A204.1 (cell line): ENCODE measurements around the gene WFDC11.
"Not testable (repeated sequence)": the region's sequence is repeated elsewhere in the genome, so short reads cannot be mapped to it uniquely, and the experiment has no call there.

ENCODE experiments used
- FAIRE-seq: peaks from 2 replicates; lab custom pipeline; 2012; peaks lifted over from hg19 to GRCh38; lab: Jason Lieb, UNC

Gene WFDC11

DNA sequence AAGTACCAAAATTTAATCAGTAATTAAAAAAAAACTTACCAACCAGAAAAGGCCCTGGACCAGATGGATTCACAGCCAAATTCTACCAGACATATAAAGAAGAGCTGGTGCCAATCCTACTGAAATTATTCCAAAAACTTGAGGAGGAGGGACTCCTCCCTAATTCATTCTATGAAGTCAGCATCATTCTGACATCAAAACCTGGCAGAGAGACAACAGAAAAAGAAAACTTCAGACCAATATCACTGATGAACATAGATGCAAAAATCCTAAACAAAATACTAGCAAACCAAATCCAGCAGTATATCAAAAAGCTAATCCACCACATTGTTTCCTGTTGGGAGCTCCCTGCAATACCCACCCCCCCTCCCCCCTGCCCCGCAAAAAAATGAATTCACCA is at the start of gene WFDC11:
WFDC11 (minus strand) TSS at position 101 of the 400 bp plus-strand sequence. CDS start 19,639 bp downstream, outside the sequence.
- no peak for FAIRE-seq

DNA sequence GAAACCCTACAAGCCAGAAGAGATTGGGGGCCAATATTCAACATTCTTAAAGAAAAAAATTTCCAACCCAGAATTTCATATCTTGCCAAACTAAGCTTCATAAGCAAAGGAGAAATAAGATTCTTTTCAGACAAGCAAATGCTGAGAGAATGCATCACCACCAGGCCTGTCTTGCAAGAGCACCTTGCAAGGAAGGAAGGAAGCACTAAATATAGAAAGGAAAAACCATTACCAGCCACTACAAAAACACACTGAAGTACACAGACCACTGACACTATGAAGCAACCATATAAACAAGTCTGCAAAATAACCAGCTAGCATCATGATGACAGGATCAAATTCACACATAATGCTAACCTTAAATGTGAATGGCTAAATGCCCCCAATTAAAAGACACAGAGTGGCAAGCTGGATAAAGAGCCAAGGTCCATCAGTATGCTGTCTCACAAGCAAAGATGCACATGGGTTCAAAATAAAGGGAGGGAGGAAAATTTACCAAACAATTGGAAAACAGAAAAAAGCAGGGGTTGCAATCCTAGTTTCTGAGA is 46.2 kb upstream of the WFDC11 start:
- not testable (repeated sequence) for FAIRE-seq

DNA sequence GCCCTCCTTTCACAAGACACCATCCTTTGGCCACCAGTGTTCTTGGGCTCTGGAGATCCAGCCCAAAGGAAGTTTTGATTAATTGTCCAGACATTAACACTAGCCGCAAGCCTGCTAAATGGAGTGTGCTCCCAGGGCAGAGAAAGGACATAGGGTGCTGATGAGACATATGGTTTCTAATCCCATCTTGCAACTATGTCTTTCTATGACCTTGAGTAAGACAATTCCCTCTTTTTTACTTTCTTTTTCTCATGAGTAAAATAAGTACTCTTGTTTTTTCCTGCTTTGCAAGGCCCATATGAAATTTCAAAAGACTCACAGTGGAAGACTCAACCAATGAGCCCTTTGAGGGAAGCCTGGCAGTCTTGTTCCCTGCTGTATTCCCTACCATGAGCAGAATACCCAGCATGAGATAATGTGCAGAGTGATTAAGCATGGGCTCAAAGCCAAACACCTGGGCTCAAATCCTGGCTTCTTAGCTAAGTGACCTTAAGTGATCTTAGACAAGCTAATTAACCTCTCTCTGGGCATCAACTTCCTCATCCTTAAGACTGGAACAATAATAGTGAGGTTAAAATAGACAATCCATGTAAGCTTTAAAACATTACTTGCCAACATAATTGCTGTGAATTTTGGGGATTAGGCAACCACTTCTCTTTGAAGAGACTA is 35.1 kb upstream of the WFDC11 start, which contains the start of gene WFDC10B:
WFDC10B (minus strand) TSS at position 51 of the 669 bp plus-strand sequence. CDS start 19,027 bp downstream, outside the sequence.
- FAIRE-seq = no peak

DNA sequence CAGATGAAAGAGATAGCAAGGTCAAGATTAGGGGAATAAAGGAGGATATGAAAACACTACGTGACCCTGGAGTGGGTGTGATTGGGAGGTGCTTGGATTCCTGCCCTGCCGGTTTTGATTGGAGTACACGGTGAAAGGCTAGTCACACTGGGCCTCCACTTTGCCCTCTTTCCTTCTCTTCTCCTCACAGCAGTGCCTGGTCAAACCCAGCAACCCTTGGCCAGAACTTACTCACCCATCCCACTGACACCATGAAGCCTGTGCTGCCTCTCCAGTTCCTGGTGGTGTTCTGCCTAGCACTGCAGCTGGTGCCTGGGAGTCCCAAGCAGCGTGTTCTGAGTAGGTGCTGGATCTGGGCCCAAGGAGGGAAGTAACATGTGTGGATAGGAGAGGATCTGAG is 31.8 kb upstream of the WFDC11 start, which contains the start of gene WFDC13:
WFDC13 (plus strand) TSS at position 166 of the 400 bp plus-strand sequence; CDS start at position 252, 86 bp downstream.
- FAIRE-seq = no peak

DNA sequence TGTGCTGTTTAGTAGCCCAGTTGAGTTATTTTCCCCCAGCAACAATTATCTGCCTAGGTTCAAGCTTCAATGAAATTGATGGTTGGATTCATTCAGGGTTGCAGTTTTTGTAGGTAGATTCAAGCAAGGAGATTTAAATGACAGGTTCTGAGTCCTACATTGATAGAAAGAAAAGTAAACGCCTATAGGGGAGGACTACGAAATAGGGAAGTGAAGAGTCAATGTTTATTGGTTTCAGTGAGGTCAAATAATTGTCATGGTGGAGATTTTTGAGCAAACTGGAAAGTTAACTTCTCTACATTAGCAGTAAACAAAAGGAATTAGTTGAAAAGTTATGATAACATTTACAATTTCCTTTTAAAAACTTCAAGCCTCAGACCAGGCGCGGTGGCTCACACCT is 31.1 kb upstream of the WFDC11 start:
- FAIRE-seq = no peak

DNA sequence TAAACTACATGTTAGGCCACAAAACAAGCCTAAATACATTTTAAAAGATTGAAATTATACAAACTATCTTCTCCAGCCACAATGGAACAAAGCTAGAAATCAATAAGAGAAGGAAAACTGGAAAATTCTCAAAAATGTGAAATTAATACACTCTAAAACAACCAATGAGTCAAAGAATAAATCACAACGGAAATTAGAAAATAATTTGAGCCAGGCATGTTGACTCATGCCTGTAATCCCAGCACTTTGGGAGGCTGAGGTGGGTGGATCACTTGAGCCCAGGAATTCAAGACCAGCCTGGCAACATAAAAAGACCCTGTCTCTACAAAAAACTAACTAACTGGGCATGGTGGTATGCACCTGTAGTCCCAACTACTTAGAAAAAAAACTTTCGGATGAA is 25.5 kb upstream of the WFDC11 start:
- no peak for FAIRE-seq

DNA sequence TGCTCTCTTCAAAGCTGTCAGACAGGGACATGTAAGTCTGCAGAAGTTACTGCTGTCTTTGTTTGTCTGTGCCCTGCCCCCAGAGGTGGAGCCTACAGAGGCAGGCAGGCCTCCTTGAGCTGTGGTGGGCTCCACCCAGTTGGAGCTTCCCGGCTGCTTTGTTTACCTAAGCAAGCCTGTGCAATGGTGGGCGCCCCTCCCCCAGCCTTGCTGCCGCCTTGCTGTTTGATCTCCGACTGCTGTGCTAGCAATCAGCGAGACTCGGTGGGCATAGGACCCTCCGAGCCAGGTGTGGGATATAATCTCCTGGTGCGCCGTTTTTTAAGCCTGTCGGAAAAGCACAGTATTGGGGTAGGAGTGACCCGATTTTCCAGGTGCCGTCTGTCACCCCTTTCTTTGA is 23.3 kb upstream of the WFDC11 start:
- FAIRE-seq = not testable (repeated sequence)

DNA sequence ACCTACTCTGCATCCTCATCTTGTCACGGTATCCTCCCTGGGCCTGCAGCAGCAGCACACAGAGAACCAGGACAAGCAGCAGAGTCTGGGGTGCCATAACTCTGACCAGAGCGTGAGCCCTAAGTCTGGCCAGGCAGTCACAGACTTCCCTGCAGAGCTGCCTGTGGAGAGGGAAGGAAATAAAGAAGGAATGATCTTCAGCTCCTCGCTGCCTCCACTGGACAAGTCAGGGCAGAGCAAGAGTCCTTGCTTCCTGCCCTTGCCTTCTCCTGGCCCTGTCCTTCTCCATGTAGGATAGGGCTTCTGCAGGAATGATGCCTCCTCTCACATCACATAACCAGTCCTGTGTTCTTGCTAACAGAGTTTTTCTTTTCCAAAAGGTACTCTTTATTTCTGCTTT is 15.9 kb upstream of the WFDC11 start:
- no peak for FAIRE-seq

DNA sequence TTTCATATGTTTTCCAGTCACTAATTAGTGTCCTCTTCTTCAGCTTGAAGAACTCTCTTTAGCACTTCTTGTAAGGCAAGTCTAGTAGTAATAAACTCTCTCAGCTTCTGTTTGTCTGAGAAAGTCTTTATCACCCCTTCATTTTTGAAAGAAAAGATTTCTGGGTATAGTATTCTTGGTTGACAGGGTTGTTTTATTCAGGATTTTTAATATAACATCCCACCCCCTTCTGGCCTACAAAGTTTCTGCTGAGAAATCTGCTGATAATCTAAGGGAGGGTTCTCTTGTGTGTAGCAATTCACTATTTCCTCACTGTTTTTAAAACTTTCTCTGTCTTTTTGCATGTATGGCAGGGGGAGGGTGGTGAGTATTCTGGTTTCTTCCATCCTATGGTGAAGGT is 9.6 kb upstream of the WFDC11 start:
- no peak for FAIRE-seq

DNA sequence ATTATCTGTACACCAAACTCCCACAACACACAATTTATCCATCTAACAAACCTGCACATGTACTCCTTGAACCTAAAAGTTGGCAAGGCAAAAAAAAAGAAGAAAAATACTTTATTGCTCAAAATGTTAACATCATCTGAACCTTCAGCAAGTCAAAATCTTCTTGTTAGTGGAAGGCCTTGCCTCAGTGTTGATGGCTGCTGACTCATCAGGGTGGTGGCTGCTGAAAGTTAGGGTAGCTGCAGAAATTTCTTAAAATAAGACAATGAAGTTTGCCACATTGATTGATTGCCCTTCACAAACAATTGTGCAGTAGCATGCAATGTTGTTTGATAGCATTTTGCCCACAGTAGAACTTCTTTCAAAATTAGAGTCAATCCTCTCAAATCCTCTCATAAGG is 2.7 kb upstream of the WFDC11 start:
- no peak for FAIRE-seq

DNA sequence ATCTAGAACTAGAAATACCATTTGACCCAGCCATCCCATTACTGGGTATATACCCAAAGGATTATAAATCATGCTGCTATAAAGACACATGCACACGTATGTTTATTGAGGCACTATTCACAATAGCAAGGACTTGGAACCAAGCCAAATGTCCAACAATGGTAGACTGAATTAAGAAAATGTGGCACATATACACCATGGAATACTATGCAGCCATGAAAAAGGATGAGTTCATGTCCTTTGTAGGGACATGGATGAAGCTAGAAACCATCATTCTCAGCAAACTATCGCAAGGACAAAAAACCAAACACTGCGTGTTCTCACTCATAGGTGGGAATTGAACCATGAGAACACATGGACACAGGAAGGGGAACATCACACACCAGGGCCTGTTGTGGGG is 13.0 kb downstream of the WFDC11 start:
- FAIRE-seq = not testable (repeated sequence)

DNA sequence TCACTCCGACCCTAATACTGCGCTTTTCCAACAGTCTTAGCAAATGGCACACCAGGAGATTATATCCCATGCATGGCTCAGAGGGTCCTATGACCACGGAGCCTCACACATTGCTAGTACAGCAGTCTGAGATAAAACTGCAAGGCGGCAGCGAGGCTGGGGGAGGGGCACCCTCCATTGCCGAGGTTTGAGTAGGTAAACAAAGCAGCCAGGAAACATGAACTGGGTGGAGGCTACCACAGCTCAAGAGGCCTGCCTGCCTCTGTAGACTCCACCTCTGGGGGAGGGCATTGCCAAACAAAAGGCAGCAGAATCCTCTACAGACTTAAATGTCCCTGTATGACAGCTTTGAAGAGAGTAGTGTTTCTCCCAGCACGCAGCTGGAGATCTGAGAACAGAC is 18.3 kb downstream of the WFDC11 start:
- not testable (repeated sequence) for FAIRE-seq

DNA sequence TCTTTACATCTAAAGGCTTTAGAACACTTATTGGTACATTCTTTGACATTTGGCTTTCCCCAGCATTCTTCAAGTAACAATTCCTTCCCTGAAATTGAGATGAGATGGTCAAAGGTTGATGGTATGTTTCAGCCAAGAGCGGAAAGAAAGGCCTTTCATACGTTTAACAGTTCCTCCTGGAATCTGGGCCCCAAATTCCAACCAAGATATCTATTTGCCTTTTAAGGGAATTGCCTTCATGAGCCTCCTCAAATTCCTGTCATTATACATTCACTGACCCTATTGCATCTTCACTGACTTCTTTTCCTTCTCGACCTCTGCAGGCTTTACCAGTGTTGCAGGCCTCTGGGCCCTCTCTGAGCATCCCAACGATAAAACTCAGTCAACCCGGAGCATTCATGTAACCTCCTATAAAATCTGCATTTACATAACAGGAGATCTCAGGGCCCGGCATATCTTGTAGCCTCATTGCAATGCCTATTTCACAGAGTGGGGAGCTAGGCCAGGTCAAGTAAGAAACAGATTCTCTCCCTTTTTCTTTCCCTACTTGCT is 20.7 kb downstream of the WFDC11 start:
- no peak for FAIRE-seq

DNA sequence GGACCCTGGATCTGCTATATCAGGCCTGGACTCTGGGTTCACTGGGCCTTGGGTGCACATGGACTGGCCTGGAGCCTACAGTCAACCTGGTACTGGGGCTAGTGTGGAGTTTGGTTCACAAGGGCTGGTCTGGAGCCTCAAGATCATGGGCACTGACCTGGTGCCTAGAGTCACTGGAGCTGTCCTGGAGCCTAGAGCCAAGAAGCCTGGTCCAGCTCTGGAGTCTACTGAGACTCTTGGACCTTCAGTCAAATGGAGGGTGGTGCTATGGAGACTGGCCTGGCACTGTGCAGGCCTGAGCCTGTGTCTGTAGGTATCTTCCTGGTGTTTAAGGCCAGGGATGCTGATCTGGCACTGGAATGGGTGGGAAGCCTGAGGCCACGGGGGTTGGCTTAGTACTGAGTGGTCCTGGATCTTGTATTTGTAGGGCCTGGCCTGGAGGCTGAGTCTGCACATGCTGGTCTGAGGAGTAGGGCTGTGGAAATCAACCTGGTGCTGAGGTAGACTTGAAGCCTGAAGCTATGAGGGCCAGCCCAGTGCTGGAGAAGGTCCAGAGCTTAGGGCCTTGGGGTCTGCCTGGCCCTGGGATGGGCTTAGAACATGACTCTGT is 22.5 kb downstream of the WFDC11 start:
- FAIRE-seq = no peak

DNA sequence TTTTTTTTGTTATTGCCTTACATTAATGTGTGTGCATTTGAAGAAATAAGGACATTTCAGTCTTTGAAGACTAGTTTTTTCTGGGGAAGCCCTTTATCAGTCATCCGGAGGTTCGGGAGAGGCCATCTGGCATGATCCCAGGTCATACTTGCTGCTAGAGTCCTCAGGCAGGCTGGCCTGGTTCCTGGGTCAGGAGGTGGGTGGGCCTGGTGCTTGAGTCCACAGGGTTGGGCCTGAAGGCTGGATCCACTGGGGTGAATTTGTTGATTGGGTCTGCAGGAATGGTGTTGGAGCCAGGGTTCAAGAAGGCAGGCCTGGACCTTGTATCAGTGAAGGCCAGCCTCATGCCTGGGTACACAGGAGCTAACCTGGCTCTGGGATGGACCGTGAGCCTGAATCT is 23.2 kb downstream of the WFDC11 start:
- no peak for FAIRE-seq

DNA sequence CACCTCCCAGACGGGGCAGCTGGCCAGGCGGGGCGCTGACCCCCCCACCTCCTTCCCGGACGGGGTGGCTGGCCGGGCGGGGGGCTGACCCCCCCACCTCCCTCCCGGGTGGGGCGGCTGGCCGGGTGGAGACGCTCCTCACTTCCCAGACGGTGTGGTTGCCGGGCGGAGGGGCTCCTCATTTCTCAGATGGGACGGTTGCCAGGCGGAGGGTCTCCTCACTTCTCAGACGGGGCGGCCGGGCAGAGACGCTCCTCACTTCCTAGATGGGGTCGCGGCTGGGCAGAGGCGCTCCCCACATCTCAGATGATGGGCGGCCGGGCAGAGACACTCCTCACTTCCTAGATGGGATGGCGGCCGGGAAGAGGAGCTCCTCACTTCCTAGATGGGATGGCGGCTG is 24.2 kb downstream of the WFDC11 start:
- FAIRE-seq = not testable (repeated sequence)

DNA sequence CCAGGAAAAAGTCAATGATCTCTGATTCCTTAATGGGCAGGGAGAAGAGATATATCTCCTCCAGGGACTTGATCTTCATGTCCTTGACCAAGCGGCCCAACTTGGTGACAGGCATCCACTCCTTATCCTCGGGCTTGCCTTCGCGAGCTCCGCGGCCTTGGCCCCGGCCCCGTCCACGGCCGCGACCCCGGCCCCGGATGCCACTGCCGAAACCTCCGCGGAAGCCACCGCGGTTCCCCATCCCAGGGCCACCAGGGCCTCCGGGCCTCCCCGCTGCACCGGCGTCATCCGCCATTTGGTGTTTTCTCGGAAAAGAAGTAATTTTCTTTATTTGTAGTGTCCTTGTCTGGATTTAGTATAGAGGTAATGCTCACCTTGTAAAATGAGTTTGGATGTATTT is 29.0 kb downstream of the WFDC11 start:
- FAIRE-seq = not testable (repeated sequence)

DNA sequence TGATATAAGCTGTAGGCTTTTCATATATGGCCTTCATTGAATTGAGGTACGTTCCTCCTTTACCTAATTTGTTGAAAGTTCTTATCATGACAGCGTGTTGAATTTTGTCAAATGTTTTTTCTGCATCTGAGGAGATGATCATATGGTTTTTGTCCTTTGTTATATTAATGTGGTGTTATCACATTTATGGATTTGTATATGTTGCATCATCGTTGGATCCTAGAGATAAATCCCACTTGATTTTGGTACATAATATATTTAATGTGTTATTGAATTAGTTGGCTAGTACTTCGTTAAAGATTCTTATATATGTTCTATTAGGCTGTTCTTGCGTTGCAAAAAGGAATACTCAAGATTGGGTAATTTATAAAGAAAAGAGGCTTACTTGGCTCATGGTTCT is 30.4 kb downstream of the WFDC11 start:
- no peak for FAIRE-seq

DNA sequence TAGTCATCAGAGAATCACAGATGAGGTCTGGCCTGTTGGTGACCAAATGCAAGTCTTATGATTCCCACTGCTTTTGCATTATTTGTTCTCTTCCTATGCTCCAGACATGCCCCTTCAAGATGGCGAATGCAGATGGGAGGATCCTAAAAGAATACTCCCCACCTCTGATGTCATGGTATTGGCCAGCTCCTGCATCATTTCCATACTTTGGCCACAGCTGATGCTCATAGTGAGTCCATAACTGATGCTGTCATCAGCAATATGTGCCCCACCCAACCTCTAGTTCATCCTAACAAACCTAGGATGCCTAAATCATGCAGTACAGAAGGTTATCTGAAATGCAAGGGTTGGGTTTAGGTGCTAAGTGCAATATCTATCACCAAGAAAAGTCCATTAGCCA is 33.5 kb downstream of the WFDC11 start:
- FAIRE-seq = no peak

DNA sequence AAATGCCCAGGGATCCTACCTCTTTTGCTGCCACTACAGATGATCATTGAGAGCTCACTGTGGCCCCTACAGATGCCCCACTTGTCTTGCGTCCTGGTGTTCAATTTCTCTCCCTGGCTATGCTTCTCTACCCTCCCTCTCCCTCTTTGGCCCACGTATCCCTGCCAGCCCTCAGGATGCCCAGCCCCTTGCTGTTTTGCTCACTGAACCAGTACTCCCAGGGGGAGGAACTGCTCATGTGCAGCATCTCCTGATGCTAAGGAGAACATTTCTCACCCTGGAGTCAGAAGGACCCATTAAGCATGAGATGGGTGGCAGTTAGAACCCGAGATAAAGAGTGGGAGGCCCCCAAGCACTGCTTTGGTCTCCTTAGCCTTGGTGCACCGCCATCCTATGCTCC is 38.9 kb downstream of the WFDC11 start, which contains the start of gene WFDC9:
WFDC9 (minus strand) TSS at position 101 of the 400 bp plus-strand sequence. CDS start 21,103 bp downstream, outside the sequence.
- no peak for FAIRE-seq

DNA sequence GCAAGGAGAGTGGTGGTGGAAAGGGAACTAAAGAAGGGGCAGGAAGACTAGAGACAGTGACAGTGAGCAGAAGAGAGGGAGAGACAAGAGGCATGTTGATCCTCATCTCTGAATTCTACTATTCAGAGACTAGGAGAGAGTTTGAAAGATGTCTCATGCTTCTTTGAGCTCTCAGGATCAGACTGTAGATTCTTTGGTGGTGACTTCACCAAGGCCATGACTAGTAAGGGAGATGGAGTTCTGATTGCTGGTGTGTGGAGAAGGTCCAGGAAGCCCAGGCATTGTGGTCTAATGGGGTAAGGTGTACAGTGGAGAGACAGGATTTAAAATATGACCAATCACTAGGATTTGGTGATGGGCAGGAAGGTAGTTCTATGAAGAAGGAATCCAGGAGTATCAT is 39.7 kb downstream of the WFDC11 start:
- FAIRE-seq = no peak

DNA sequence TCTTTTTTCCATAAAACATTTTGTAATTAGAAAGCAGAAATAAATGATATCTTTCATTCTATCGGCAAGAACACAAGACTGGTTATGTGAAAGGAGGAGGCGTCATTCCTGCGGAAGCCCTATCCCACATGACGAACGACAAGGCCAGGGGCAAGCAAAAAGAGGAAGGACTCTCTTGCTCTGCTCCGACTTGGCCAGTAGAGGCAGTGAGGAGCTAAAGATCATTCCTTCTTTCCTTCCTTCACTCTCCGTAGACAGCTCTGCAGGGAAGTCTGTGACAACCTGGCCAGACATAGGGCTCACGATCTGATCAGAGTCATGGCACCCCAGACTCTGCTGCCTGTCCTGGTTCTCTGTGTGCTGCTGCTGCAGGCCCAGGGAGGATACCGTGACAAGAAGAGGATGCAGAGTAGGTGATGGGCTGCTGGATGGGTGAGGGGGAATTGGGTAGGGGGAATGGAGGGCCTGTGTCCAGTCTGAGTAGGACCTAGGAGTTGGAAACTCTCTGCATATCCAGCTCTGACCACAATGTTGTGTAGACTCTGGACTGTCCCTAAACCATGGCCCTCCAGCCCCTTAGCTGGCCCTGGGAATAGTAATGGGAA is 40.4 kb downstream of the WFDC11 start, which contains the start of gene WFDC10A:
WFDC10A (plus strand) TSS at position 244 of the 605 bp plus-strand sequence; CDS start at position 319, 75 bp downstream.
- peak; percentile 78 for FAIRE-seq

DNA sequence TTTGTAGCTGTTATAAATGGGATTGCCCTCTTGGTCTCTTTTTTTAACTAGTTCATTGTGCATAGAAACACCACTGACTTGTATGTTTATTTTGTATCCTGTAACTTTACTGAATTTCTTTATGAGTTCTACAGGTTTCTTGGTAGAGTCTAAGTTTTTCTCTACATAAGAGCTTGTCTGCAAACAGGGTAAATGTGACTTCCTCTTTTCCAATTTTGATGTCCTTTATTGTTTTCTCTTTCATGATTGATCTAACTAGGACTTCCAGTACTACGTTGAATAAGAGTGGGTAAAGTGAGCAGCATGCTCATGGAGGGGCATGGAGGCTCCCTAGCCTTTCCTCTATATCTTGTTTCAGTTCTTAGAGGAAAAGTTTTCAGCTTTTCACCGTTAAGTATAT is 43.5 kb downstream of the WFDC11 start:
- FAIRE-seq = no peak
